PC-9 (cell line): ENCODE results near the gene NCOR2. TPM values are rescaled to one million over a fixed set of nuclear protein-coding genes. Genes with fewer than 3 reads are reported as not detected.

Experiments
- BruUV-seq: library from RNA; stranded (reverse); fragments of 400-500 nt; replicated peaks from 2 replicates; lab custom pipeline; 2021; lab: Mats Ljungman, UMichigan
- CTCF ChIA-PET: fragments of 300-600 bp; sonication (Branson Sonifier 250); formaldehyde crosslinking; loops from one replicate; lab custom pipeline; 2022; ENCODE audit warnings: antibody characterized with exemption; lab: Charles Lee
- POLR2A ChIA-PET: fragments of 300-600 bp; sonication (Branson Sonifier 250); formaldehyde crosslinking; loops from one replicate; lab custom pipeline; 2022; ENCODE audit warnings: antibody characterized with exemption; ENCODE audit not compliant: unreplicated experiment; lab: Charles Lee
- DNase-seq, 2 experiments: peaks; one replicate each; pipeline versions ENCODE4 v3.0.0 to v3.0.0-alpha.2; 2015 to 2022; ENCODE audit warnings: mixed read lengths in 1 of 2
- H2AFZ ChIP-seq: fragments of 200-600 bp; sonication (generic); 2 replicates; pipeline ENCODE4 v1.8.1; 2017; ENCODE audit warnings: antibody characterized with exemption
- H3F3A ChIP-seq: fragments of 200-600 bp; sonication (generic); 2 replicates; pipeline ENCODE4 v1.8.1; 2017; ENCODE audit warnings: antibody characterized with exemption, mild to moderate bottlenecking, low read depth; ENCODE audit not compliant: insufficient read depth
- H3K27ac ChIP-seq: fragments of 200-600 bp; sonication (generic); 2 replicates; pipeline ENCODE4 v1.6.1; 2016; ENCODE audit warnings: mixed run types
- H3K27me3 ChIP-seq: fragments of 200-600 bp; sonication (generic); 2 replicates; pipeline ENCODE4 v1.6.1; 2016; ENCODE audit warnings: low read depth, mixed run types; ENCODE audit not compliant: insufficient read depth
- H3K36me3 ChIP-seq: fragments of 200-600 bp; sonication (generic); 2 replicates; pipeline ENCODE4 v1.6.1; 2016; ENCODE audit warnings: low read depth, mixed run types
- H3K4me1 ChIP-seq: fragments of 200-600 bp; sonication (generic); replicated peaks from 2 replicates; pipeline ENCODE4 v1.6.1; 2016; ENCODE audit warnings: mixed run types; ENCODE audit not compliant: insufficient read depth
- H3K4me2 ChIP-seq: fragments of 200-600 bp; sonication (generic); 2 replicates; pipeline ENCODE4 v1.6.1; 2017; ENCODE audit warnings: mixed run types
- H3K4me3 ChIP-seq: fragments of 200-600 bp; sonication (generic); 2 replicates; pipeline ENCODE4 v1.6.1; 2016; ENCODE audit warnings: mixed run types
- H3K79me2 ChIP-seq: fragments of 200-600 bp; sonication (generic); 2 replicates; pipeline ENCODE4 v1.6.1; 2017; ENCODE audit warnings: low read depth, mixed run types
- H3K9me2 ChIP-seq: fragments of 200-600 bp; sonication (generic); 2 replicates; pipeline ENCODE4 v1.8.1; 2017; ENCODE audit warnings: mild to moderate bottlenecking; ENCODE audit not compliant: insufficient read depth
- H3K9me3 ChIP-seq: fragments of 200-600 bp; sonication (generic); 2 replicates; pipeline ENCODE4 v1.8.1; 2016; ENCODE audit warnings: low read depth; ENCODE audit not compliant: insufficient read depth
- H4K20me1 ChIP-seq: fragments of 200-600 bp; sonication (generic); 2 replicates; pipeline ENCODE4 v1.8.1; 2017; ENCODE audit not compliant: insufficient read depth
- EZH2 ChIP-seq: fragments of 200-600 bp; sonication (generic); IDR thresholded peaks from 2 replicates; pipeline ENCODE4 v1.8.0; 2017; ENCODE audit warnings: antibody characterized with exemption, low read depth
- intact Hi-C: fragments of 100-400 bp; cut with micrococcal nuclease; formaldehyde crosslinking; loops from one replicate; pipeline ENCODE4 v1.10.0; 2022; ENCODE audit not compliant: unreplicated experiment
- total RNA-seq: library from RNA; stranded (reverse); gene quantifications from 2 replicates; pipeline ENCODE4 v1.2.3, GENCODE V29; 2021
- TF ChIP-seq, protein P1 (sequence below): fragments of 200-600 bp; sonication (generic); conservative IDR thresholded peaks from 2 replicates; pipeline ENCODE4 v1.6.1; 2017; ENCODE audit warnings: mixed run types, antibody characterized with exemption, mild to moderate bottlenecking, moderate library complexity

The NCOR2 gene
- total RNA-seq, 1 experiment from 2014 or later: 319 TPM

DNA sequence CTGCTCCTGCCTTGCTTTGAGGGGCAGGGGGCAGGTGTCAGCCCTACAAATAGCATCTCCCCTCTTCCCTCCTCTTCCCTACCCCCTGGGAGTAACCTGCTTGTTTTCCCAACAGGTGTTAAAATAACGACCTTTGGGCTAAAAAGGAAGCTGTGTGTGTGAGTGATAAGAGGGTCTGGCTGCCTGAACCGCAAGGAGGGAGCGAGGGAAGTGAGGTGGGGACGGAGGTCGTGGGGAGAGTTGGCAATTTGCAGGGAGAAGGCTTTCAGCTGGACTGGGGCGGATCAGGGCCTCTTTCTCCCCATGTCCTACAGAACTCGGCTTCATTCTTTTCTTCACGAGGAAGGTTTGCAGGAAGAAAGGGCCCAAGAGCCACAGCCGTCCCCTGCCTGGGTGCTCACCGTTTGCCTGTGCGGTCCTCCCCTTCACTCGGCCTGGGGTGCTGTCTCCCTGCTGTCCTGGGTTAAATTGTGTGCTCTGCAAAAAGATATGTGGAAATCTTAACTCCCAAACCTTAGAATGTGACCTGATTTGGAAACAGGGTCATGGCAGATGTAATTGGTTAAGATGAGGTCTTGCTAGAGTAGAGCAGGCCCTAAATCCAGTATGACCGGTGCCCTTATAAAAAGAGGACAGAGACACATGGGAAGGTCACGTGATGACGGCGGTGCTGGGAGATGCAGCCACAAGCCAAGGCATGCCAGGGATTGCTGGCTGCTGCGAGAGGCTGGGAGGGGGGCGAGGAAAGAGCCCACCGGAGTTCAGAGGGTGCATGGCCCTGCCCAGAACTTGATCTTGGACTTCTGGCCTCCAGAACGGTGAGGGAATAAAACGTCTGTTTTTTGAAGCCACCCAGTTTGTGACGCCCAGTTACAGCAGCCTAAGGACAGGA, 38.7 kb upstream of the NCOR2 start:
- Histone ChIP-seq H2AFZ (no peak overlapping the region), H3K27me3 (no peaks in the 10 kb centered on the region), H3K4me2 (no peak overlapping the region), H3K79me2 (no peaks in the 10 kb centered on the region), H3K4me1 (peaks cover 27% of the 10 kb centered on the region), H3K27ac (no peak overlapping the region), H3K4me3 (no peak overlapping the region), H3K9me3 (no peaks in the 10 kb centered on the region), H4K20me1 (no peaks in the 10 kb centered on the region), H3K9me2 (no peaks in the 10 kb centered on the region), H3F3A (peaks cover 25% of the 10 kb centered on the region), H3K36me3 (no peaks in the 10 kb centered on the region)
- no peak for TF ChIP-seq EZH2
- TF ChIP-seq, protein P1, sequence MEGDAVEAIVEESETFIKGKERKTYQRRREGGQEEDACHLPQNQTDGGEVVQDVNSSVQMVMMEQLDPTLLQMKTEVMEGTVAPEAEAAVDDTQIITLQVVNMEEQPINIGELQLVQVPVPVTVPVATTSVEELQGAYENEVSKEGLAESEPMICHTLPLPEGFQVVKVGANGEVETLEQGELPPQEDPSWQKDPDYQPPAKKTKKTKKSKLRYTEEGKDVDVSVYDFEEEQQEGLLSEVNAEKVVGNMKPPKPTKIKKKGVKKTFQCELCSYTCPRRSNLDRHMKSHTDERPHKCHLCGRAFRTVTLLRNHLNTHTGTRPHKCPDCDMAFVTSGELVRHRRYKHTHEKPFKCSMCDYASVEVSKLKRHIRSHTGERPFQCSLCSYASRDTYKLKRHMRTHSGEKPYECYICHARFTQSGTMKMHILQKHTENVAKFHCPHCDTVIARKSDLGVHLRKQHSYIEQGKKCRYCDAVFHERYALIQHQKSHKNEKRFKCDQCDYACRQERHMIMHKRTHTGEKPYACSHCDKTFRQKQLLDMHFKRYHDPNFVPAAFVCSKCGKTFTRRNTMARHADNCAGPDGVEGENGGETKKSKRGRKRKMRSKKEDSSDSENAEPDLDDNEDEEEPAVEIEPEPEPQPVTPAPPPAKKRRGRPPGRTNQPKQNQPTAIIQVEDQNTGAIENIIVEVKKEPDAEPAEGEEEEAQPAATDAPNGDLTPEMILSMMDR: no peak
- ChIA-PET CTCF (no interaction called here), POLR2A (no interaction called here)
- DNase-seq: no peak
- no TSS peak for BruUV-seq
- intact Hi-C loops: no loop called here

DNA sequence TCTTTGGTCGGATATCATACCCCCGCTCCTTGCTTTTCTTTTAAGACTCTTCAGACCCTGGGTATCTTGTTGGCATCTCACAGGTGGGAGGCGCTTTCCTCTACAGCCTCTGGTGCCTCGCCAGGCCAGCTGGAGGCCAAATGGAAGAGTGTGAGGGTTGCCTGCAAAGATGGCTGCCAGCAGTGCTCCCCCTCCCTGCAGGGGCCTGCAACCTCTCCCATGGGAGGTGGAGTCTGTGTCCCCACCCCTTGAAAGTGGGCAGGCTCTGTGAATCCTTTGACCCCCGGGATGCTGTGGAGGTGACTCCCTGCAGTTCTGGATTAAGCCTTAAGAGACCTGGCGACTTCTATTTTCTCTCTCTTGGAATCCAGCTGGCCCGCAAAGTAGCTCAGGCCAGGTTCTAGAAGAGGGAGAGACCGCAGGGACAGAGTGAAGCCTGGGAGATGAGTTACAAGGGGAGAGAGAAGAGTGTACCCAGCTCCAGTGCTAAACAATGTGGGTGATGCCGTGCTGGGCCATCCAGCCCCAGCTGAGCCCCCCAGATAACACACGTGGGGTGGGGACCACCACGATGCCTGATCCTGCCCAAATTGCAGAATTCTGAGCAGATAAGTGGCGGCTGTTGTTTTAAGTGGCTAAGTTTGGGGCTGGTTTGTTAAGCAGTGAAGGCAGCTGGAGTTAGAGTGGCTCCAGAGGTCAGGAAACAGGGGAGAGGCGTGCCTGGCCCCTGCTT, 37.9 kb upstream of the NCOR2 start:
- BruUV-seq: no TSS peak
- H3K9me2 ChIP-seq: no peaks in the 10 kb centered on the region
- no peaks in the 10 kb centered on the region for H3K9me3 ChIP-seq
- H4K20me1 ChIP-seq: no peaks in the 10 kb centered on the region
- DNase-seq: no peak
- no peak for TF ChIP-seq EZH2
- TF ChIP-seq, protein P1: no peak
- H3K27ac ChIP-seq: no peak overlapping the region
- ChIA-PET POLR2A (no interaction called here), CTCF (no interaction called here)
- no peaks in the 10 kb centered on the region for H3K79me2 ChIP-seq
- intact Hi-C loops: no loop called here
- no peak overlapping the region for H2AFZ ChIP-seq
- no peak overlapping the region for H3K4me2 ChIP-seq
- H3K4me1 ChIP-seq: peaks cover 27% of the 10 kb centered on the region
- no peaks in the 10 kb centered on the region for H3K27me3 ChIP-seq
- no peaks in the 10 kb centered on the region for H3K36me3 ChIP-seq
- no peak overlapping the region for H3K4me3 ChIP-seq
- H3F3A ChIP-seq: peaks cover 19% of the 10 kb centered on the region

DNA sequence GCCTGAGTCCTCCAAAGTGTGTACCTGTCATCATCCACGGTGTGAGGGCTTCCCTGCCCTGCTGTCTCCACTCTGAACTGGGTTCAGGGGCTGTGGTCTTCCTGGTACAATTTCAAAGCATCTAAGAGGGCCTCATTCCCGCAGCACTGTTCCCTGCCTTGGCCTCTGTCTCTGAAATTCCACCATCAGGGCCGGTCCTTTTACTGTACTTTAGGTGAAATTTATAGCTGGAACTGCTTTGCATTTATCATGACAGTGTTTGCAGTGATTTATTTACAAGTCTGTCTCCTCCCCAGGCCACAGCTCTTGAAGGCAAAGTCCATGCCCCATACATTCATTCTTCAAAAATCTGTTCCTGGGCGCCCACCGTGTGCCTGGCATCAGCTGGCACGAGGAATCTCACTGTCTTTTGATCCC, 36.9 kb upstream of the NCOR2 start:
- Histone ChIP-seq H3K36me3 (no peaks in the 10 kb centered on the region), H3K9me3 (no peaks in the 10 kb centered on the region), H3K4me3 (no peak overlapping the region), H3K4me1 (peaks cover 31% of the 10 kb centered on the region), H3K27ac (no peak overlapping the region), H3K4me2 (no peak overlapping the region), H3K9me2 (no peaks in the 10 kb centered on the region), H3K27me3 (no peaks in the 10 kb centered on the region), H2AFZ (no peak overlapping the region), H3F3A (peaks cover 23% of the 10 kb centered on the region), H3K79me2 (no peaks in the 10 kb centered on the region), H4K20me1 (no peaks in the 10 kb centered on the region)
- ChIA-PET POLR2A (no interaction called here), CTCF (no interaction called here)
- intact Hi-C loops: no loop called here
- BruUV-seq: no TSS peak
- TF ChIP-seq, protein P1: no peak
- no peak for TF ChIP-seq EZH2
- DNase-seq: no peak
